ENCODE measurements around the gene SYPL2. TPM values are rescaled to one million over a fixed set of nuclear protein-coding genes. Genes with fewer than 3 reads are reported as not detected.

SYPL2 gene
- total and polyA plus RNA-seq, 2 donors (not counting 3 experiments of a cell fraction or from before 2014, with no cell fraction given) = not detected

DNA sequence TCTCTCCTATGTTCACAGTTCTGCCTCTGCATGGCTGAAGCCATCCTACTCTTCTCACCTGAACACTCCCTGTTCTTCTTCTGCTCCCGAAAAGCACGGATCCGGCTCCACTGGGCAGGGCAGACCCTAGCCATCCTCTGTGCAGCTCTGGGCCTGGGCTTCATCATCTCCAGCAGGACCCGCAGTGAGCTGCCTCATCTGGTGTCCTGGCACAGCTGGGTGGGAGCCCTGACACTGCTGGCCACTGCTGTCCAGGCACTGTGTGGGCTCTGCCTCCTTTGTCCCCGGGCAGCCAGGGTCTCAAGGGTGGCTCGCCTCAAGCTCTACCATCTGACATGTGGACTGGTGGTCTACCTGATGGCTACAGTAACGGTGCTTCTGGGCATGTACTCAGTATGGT, 29.4 kb downstream of the SYPL2 start:
- no peak for DNase-seq (ENCODE audit: low read depth, low spot score)
- TF ChIP-seq POLR2A (IDR thresholded peaks at IDR 0.05; ENCODE audit: low read depth, low read length) = no peak
- TF ChIP-seq JUN (IDR thresholded peaks at IDR 0.05; ENCODE audit: borderline replicate concordance, insufficient read depth, insufficient read length, low read depth) = no peak
- TF ChIP-seq FOS (IDR thresholded peaks at IDR 0.05; ENCODE audit: borderline replicate concordance, insufficient read depth, low read length) = no peak
- TF ChIP-seq, protein P1, sequence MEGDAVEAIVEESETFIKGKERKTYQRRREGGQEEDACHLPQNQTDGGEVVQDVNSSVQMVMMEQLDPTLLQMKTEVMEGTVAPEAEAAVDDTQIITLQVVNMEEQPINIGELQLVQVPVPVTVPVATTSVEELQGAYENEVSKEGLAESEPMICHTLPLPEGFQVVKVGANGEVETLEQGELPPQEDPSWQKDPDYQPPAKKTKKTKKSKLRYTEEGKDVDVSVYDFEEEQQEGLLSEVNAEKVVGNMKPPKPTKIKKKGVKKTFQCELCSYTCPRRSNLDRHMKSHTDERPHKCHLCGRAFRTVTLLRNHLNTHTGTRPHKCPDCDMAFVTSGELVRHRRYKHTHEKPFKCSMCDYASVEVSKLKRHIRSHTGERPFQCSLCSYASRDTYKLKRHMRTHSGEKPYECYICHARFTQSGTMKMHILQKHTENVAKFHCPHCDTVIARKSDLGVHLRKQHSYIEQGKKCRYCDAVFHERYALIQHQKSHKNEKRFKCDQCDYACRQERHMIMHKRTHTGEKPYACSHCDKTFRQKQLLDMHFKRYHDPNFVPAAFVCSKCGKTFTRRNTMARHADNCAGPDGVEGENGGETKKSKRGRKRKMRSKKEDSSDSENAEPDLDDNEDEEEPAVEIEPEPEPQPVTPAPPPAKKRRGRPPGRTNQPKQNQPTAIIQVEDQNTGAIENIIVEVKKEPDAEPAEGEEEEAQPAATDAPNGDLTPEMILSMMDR (IDR thresholded peaks at IDR 0.05; ENCODE audit: extremely low read depth in 1 of 2, insufficient read depth in 1 of 2, low read depth in 1 of 2, low read length in 2 of 2) = no peak
- TF ChIP-seq, protein P2, sequence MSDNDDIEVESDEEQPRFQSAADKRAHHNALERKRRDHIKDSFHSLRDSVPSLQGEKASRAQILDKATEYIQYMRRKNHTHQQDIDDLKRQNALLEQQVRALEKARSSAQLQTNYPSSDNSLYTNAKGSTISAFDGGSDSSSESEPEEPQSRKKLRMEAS (IDR thresholded peaks at IDR 0.05; ENCODE audit: insufficient read depth, insufficient read length) = no peak
- no peak for TF ChIP-seq MYC (IDR thresholded peaks at IDR 0.05; ENCODE audit: low read depth, low read length)
- no peak for TF ChIP-seq POLR2AphosphoS5 (IDR thresholded peaks at IDR 0.05; ENCODE audit: insufficient read depth, low read depth, low read length)
- no peak for TF ChIP-seq GATA2 (IDR thresholded peaks at IDR 0.05; ENCODE audit: insufficient read depth, insufficient read length, low read depth, low read length)
- no peak for TF ChIP-seq EZH2 (IDR thresholded peaks at IDR 0.05; ENCODE audit: borderline replicate concordance, low read depth, low read length, severe bottlenecking)
- no TSS peak for BruUV-seq (replicated peaks)
- Histone ChIP-seq H3K27ac (ENCODE audit: insufficient read depth, low read depth, low read length) (no peak overlapping the region), H3K4me1 (ENCODE audit: control insufficient read depth, extremely low read depth, insufficient read depth, low read length) (peaks cover 22% of the 10 kb centered on the region), H3K9me3 (replicated peaks; ENCODE audit: control insufficient read depth, insufficient read depth, low read length) (no peaks in the 10 kb centered on the region), H2AFZ (ENCODE audit: low read depth, low read length) (no peak overlapping the region), H3K4me3 (replicated peaks in 1 of 3; ENCODE audit: insufficient read depth in 1 of 3, low read depth in 1 of 3, low read length in 3 of 3) (no peak overlapping the region), H4K20me1 (replicated peaks; ENCODE audit: control insufficient read depth, extremely low read depth, insufficient read depth, low read length) (no peaks in the 10 kb centered on the region), H3K27me3 (ENCODE audit: control insufficient read depth in 2 of 2, insufficient read depth in 2 of 2, low read length in 2 of 2) (no peaks in the 10 kb centered on the region), H3K36me3 (ENCODE audit: control insufficient read depth in 2 of 2, extremely low read depth in 1 of 2, insufficient read depth in 2 of 2, low read length in 2 of 2) (peaks cover 0 to 7% of the 10 kb centered on the region in 2 experiments), H3K9ac (replicated peaks; ENCODE audit: extremely low read depth, insufficient read depth, low read length) (no peak overlapping the region), H3K4me2 (ENCODE audit: insufficient read depth, low read length) (no peak overlapping the region), H3K9me1 (replicated peaks; ENCODE audit: control insufficient read depth, extremely low read depth, insufficient read depth, low read length) (no peaks in the 10 kb centered on the region), H3K79me2 (ENCODE audit: control insufficient read depth, insufficient read depth, low read length) (peaks cover 2% of the 10 kb centered on the region)
- ChIA-PET POLR2A (no interaction called here), CTCF (interaction anchor here (2.4 to 23.0 kb wide), 2 partner anchors 14 to 36 kb away, joined by 9 to 955 read pairs; partner anchors contain the start of genes AMIGO1 and GPR61)
- dilution Hi-C loops (cut with MboI; ENCODE audit: extremely low pct_ligation_motif_present, low sequenced_read_pairs) = no loop called here
- no peak for FAIRE-seq
- intact Hi-C loops (cut with micrococcal nuclease) = loop anchor here (5.0 kb wide), 2 partner anchors 147 to 247 kb away; partner anchors contain the start of gene GSTM3
